HG02571 (cell line): ENCODE measurements around the gene IMP4.

Source experiments
- ATAC-seq: cut with Tn5 transposase; IDR thresholded peaks from one replicate; pipeline ENCODE4 v1.9.1; 2021; ENCODE audit warnings: mild to moderate bottlenecking, moderate library complexity; ENCODE audit not compliant: unreplicated experiment

IMP4 gene

GRCh38 chr2:130355578-130356431 lies 13.1 kb downstream of the IMP4 start, which contains the start of gene PTPN18:
TSS of gene PTPN18 (plus strand) at chr2:130356056. CDS start at chr2:130356108, 52 bp downstream.
- ATAC-seq, result peak; percentile 90

GRCh38 chr2:130357864-130358263 lies 15.2 kb downstream of the IMP4 start:
- ATAC-seq, result no peak

GRCh38 chr2:130358420-130359350 lies 16.0 kb downstream of the IMP4 start:
- ATAC-seq, result no peak

- no peak for ATAC-seq
Observed at GRCh38 chr2:130359466-130359865, 16.8 kb downstream of the IMP4 start.

- ATAC-seq, result no peak
Observed at GRCh38 chr2:130363479-130363878, 20.8 kb downstream of the IMP4 start.

GRCh38 chr2:130365075-130365474 lies 22.4 kb downstream of the IMP4 start:
- ATAC-seq, result no peak

- no peak for ATAC-seq
Observed at GRCh38 chr2:130365963-130366362, 23.3 kb downstream of the IMP4 start.

GRCh38 chr2:130366720-130367119 lies 24.0 kb downstream of the IMP4 start:
- no peak for ATAC-seq

GRCh38 chr2:130368786-130369185 lies 26.1 kb downstream of the IMP4 start:
- ATAC-seq, result no peak

GRCh38 chr2:130369311-130369964 lies 26.7 kb downstream of the IMP4 start:
- no peak for ATAC-seq

- ATAC-seq, result no peak
Observed at GRCh38 chr2:130369965-130370341, 27.3 kb downstream of the IMP4 start.

GRCh38 chr2:130370490-130370889 lies 27.8 kb downstream of the IMP4 start:
- no peak for ATAC-seq

- ATAC-seq, result peak; percentile 33
Observed at GRCh38 chr2:130371723-130372054, 29.0 kb downstream of the IMP4 start.

- peak; percentile 74 for ATAC-seq
Observed at GRCh38 chr2:130372055-130372832, 29.5 kb downstream of the IMP4 start.

GRCh38 chr2:130372833-130373807 lies 30.4 kb downstream of the IMP4 start:
- no peak for ATAC-seq

GRCh38 chr2:130373808-130374365 lies 31.2 kb downstream of the IMP4 start:
- no peak for ATAC-seq

GRCh38 chr2:130374587-130375290 lies 32.0 kb downstream of the IMP4 start:
- ATAC-seq, result no peak
